ENCODE results near the gene RHOT2. TPM values are rescaled to one million over a fixed set of nuclear protein-coding genes. Genes with fewer than 3 reads are reported as not detected.

Gene RHOT2
- total and polyA plus RNA-seq, 9 of the 15 experiments (the other 6 are each of a cell fraction or from before 2014, with no cell fraction given) = 5.0 to 373 (median 112) TPM

DNA sequence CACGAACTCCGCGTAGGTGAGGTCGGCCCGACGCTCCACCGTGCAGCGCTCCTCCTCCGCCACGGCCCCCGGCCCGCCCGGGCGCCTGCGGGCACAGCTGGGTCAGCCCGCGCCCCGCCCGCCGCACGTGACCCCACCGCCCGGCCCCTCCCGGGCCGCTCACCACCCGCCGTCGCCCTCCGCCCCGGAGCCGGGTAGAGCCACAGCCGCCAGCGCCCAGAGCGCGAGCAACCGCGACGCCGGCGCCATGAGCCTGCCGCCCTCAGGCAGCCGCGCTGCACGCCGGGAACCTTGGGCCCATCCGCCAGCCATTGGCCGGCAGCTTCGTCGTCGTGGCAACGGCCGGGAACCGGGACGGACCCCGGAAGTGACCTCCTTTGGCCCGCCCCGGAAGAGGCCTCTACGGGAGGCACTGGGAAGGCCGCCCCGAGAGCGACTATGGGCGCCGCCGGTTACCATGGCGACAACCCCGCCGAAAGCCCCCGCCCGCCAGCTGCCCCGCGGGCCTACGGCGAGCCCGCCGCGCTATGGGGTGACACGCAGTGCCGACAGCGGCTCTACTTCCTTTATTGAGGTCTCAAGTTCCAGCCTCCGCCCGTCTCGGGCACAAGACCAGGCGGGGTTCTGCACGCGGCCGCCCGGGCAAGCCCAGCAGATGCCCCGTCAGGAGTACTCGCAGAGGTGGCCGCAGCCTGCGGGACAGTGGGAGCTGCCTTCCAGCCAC lies 16.3 kb downstream of the RHOT2 start, which contains the start of gene JMJD8 (continued):
- TF ChIP-seq POU5F1 (IDR thresholded peaks at IDR 0.05; ENCODE audit: borderline replicate concordance, low read depth, low read length, partially characterized antibody) (no peak), TAF9B (IDR thresholded peaks at IDR 0.05; ENCODE audit: partially characterized antibody) (no peak), TBP (optimal IDR thresholded peaks at IDR 0.05; ENCODE audit: low read depth, low read length) (peak; percentile 79), SNIP1 (IDR thresholded peaks at IDR 0.05; ENCODE audit: low read depth) (no peak), TAF15 (IDR thresholded peaks at IDR 0.05; ENCODE audit: low read depth, low read length) (no peak), HMGN3 (IDR thresholded peaks at IDR 0.05; ENCODE audit: borderline replicate concordance, extremely low read depth, insufficient read length, low read depth, low read length) (peak; percentile 14), SREBF2 (CRISPR knock-in tag; IDR thresholded peaks at IDR 0.05) (no peak), ZBTB1 (CRISPR knock-in tag; IDR thresholded peaks at IDR 0.05; ENCODE audit: borderline replicate concordance, low read depth) (no peak), RBM17 (IDR thresholded peaks at IDR 0.05; ENCODE audit: borderline replicate concordance, low read depth, low read length) (no peak), FOS (IDR thresholded peaks at IDR 0.05; ENCODE audit: extremely low read depth, insufficient read length) (no peak), IFI16 (CRISPR knock-in tag; IDR thresholded peaks at IDR 0.05) (no peak), SMAD3 (CRISPR knock-in tag; conservative IDR thresholded peaks at IDR 0.05) (no peak), KDM4B (IDR thresholded peaks at IDR 0.05; ENCODE audit: borderline replicate concordance in 2 of 2, low read depth in 1 of 2) (peak in 1 of 2 experiments; percentile 43; a peak in 1 of 4 replicates), GABPA (tag; conservative IDR thresholded peaks at IDR 0.05; ENCODE audit: low read depth) (peak; percentile 98), HMG20B (CRISPR knock-in tag; IDR thresholded peaks at IDR 0.05) (no peak), MYC (IDR thresholded peaks at IDR 0.05; ENCODE audit: low read depth, low read length) (peak; percentile 49), MYC (CRISPR knock-in tag; IDR thresholded peaks at IDR 0.05; ENCODE audit: borderline replicate concordance, low read depth) (no peak), CBFA2T3 (IDR thresholded peaks at IDR 0.05) (no peak), STAT5A (IDR thresholded peaks at IDR 0.05; ENCODE audit: borderline replicate concordance, low read length) (no peak; the same call in 1 of the 2 replicates), BHLHE40 (IDR thresholded peaks at IDR 0.05; ENCODE audit: low read length) (peak; percentile 57; the same call in 1 of the 2 replicates)
- TF ChIP-seq, protein P1, sequence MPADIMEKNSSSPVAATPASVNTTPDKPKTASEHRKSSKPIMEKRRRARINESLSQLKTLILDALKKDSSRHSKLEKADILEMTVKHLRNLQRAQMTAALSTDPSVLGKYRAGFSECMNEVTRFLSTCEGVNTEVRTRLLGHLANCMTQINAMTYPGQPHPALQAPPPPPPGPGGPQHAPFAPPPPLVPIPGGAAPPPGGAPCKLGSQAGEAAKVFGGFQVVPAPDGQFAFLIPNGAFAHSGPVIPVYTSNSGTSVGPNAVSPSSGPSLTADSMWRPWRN (IDR thresholded peaks at IDR 0.05; ENCODE audit: low read depth) = no peak
- TF ChIP-seq, protein P2, sequence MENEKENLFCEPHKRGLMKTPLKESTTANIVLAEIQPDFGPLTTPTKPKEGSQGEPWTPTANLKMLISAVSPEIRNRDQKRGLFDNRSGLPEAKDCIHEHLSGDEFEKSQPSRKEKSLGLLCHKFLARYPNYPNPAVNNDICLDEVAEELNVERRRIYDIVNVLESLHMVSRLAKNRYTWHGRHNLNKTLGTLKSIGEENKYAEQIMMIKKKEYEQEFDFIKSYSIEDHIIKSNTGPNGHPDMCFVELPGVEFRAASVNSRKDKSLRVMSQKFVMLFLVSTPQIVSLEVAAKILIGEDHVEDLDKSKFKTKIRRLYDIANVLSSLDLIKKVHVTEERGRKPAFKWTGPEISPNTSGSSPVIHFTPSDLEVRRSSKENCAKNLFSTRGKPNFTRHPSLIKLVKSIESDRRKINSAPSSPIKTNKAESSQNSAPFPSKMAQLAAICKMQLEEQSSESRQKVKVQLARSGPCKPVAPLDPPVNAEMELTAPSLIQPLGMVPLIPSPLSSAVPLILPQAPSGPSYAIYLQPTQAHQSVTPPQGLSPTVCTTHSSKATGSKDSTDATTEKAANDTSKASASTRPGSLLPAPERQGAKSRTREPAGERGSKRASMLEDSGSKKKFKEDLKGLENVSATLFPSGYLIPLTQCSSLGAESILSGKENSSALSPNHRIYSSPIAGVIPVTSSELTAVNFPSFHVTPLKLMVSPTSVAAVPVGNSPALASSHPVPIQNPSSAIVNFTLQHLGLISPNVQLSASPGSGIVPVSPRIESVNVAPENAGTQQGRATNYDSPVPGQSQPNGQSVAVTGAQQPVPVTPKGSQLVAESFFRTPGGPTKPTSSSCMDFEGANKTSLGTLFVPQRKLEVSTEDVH (IDR thresholded peaks at IDR 0.05; ENCODE audit: low read depth, partially characterized antibody) = peak; percentile 81
- TF ChIP-seq, protein P3, sequence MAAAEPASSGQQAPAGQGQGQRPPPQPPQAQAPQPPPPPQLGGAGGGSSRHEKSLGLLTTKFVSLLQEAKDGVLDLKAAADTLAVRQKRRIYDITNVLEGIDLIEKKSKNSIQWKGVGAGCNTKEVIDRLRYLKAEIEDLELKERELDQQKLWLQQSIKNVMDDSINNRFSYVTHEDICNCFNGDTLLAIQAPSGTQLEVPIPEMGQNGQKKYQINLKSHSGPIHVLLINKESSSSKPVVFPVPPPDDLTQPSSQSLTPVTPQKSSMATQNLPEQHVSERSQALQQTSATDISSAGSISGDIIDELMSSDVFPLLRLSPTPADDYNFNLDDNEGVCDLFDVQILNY (CRISPR knock-in tag; IDR thresholded peaks at IDR 0.05) = no peak
- TF ChIP-seq, protein P4, sequence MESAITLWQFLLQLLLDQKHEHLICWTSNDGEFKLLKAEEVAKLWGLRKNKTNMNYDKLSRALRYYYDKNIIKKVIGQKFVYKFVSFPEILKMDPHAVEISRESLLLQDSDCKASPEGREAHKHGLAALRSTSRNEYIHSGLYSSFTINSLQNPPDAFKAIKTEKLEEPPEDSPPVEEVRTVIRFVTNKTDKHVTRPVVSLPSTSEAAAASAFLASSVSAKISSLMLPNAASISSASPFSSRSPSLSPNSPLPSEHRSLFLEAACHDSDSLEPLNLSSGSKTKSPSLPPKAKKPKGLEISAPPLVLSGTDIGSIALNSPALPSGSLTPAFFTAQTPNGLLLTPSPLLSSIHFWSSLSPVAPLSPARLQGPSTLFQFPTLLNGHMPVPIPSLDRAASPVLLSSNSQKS (CRISPR knock-in tag; IDR thresholded peaks at IDR 0.05) = no peak

Data from K562 (cell line).